GM23338 (cell line): Measurements from ENCODE around the gene HIVEP1.

ENCODE experiments used
- CREB1 ChIP-seq: fragments of 250-450 bp; sonication (Bioruptor Pico); IDR thresholded peaks from 2 replicates; pipeline ENCODE4 v1.5.0; 2020; ENCODE audit warnings: low read depth, mild to moderate bottlenecking, moderate library complexity
- CTCF ChIP-seq, 2 experiments: fragments of 200-600 bp in 1 of 2; sonication (generic) in 1 of 2; conservative IDR thresholded peaks; 2 replicates each; pipeline versions ENCODE4 v1.5.1 to v1.6.1; 2016 to 2017; ENCODE audit warnings: antibody characterized with exemption in 2 of 2, low read depth in 2 of 2, mild to moderate bottlenecking in 2 of 2, moderate library complexity in 1 of 2
- ETS1 ChIP-seq: IDR thresholded peaks from 2 replicates; pipeline ENCODE4 v1.6.1; 2016; ENCODE audit warnings: antibody characterized with exemption
- EZH2 ChIP-seq: fragments of 200-600 bp; sonication (generic); IDR thresholded peaks from one replicate; pipeline ENCODE4 v1.8.0; 2017; ENCODE audit warnings: antibody characterized with exemption, mild to moderate bottlenecking, low read depth; ENCODE audit not compliant: unreplicated experiment
- EZH2phosphoT487 ChIP-seq: fragments of 200-600 bp; sonication (generic); IDR thresholded peaks from one replicate; pipeline ENCODE4 v1.8.1; 2018; ENCODE audit warnings: antibody characterized with exemption; ENCODE audit not compliant: unreplicated experiment
- JUNB ChIP-seq: IDR thresholded peaks from one replicate; pipeline ENCODE4 v1.6.1; 2016; ENCODE audit warnings: antibody characterized with exemption; ENCODE audit not compliant: unreplicated experiment
- NANOG ChIP-seq: IDR thresholded peaks from 2 replicates; pipeline ENCODE4 v1.6.1; 2016; ENCODE audit warnings: antibody characterized with exemption, borderline replicate concordance
- POLR2AphosphoS5 ChIP-seq: IDR thresholded peaks from 2 replicates; pipeline ENCODE4 v1.6.1; 2016; ENCODE audit warnings: antibody characterized with exemption, low read depth
- REST ChIP-seq: IDR thresholded peaks from one replicate; pipeline ENCODE4 v1.6.1; 2018; ENCODE audit warnings: antibody characterized with exemption; ENCODE audit not compliant: unreplicated experiment
- ZNF114 ChIP-seq: fragments of 250-450 bp; sonication (Bioruptor Pico); IDR thresholded peaks from 2 replicates; pipeline ENCODE4 v1.5.0; 2020; ENCODE audit warnings: mild to moderate bottlenecking, moderate library complexity
- ZNF331 ChIP-seq: fragments of 250-450 bp; sonication (Bioruptor Pico); IDR thresholded peaks from 2 replicates; pipeline ENCODE4 v1.5.0; 2020; ENCODE audit warnings: low read depth, mild to moderate bottlenecking, moderate library complexity

- no peak for TF ChIP-seq POLR2AphosphoS5
- no peak for TF ChIP-seq CTCF (conservative IDR thresholded peaks at IDR 0.05; ENCODE audit: low read depth in 2 of 2)
- TF ChIP-seq CREB1 (CRISPR knock-in tag) = no peak
- TF ChIP-seq EZH2 = no peak
- TF ChIP-seq ZNF114 (CRISPR knock-in tag) = no peak
- TF ChIP-seq REST = no peak
- TF ChIP-seq EZH2phosphoT487 = no peak
- no peak for TF ChIP-seq JUNB
- TF ChIP-seq NANOG = no peak
- TF ChIP-seq ZNF331 (CRISPR knock-in tag) = no peak
- no peak for TF ChIP-seq ETS1
These were observed 160.5 kb downstream of the HIVEP1 start for GRCh38 chr6:12172572-12172971.
